Stomach (tissue), 4 donors: ENCODE results near the gene BBS4.

Experiments
- EP300 ChIP-seq: sonication (generic); formaldehyde crosslinking; IDR thresholded peaks from one replicate; pipeline ENCODE4 v1.6.1; 2017; ENCODE audit warnings: antibody characterized with exemption
- POLR2A ChIP-seq, 4 donors: fragments of 450-650 bp; IDR thresholded peaks; one replicate each; pipeline ENCODE4 v1.6.1; 2016; ENCODE audit warnings: antibody characterized with exemption in 4 of 4, control low read depth in 2 of 4, mild to moderate bottlenecking in 1 of 4, moderate library complexity in 1 of 4
- POLR2AphosphoS5 ChIP-seq, 3 donors: sonication (generic); formaldehyde crosslinking; IDR thresholded peaks; one replicate each; pipeline ENCODE4 v1.6.1; 2016; ENCODE audit warnings: antibody characterized with exemption in 3 of 3
- TF ChIP-seq, protein P1 (sequence below), 7 experiments: fragments of 450-650 bp in 4 of 7; fragments of 200-600 bp in 3 of 7; sonication (generic) in 3 of 7; IDR thresholded peaks; one replicate each; pipeline ENCODE4 v1.5.1; 2016 to 2019; ENCODE audit warnings: antibody characterized with exemption in 7 of 7, control low read depth in 2 of 7, mild to moderate bottlenecking in 1 of 7

DNA sequence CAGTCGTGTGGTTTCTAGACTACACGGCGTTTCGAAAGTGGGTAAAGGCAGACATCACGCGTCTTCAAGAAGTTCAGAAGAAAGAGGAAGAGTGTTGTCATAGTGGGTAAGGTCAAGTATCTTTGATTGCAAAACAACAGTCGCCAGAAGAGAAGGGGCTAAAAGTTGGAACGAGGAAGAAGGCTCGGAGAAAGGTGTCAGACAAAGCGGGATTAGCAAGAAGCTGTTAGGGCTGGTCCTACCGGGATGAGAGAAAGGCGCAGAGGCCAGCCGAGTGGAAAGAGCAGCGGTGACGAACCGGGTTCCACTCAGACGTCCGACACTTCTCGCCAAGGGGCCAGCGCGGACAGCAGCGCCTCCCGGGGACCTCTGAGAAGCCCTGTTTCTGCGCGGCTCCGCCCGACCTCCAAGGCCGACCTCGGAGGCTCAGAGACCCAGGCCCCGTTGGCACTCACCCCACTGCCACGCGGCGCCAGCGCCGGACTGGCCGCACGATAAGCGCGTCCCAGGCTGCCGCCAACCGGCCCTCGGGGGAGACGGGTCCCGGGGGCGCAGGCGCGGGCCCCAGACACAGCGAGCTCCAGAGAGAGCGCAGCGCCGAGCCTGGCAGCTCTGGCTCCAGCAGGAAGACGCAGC, 97.1 kb downstream of the BBS4 start:
- TF ChIP-seq, protein P1, sequence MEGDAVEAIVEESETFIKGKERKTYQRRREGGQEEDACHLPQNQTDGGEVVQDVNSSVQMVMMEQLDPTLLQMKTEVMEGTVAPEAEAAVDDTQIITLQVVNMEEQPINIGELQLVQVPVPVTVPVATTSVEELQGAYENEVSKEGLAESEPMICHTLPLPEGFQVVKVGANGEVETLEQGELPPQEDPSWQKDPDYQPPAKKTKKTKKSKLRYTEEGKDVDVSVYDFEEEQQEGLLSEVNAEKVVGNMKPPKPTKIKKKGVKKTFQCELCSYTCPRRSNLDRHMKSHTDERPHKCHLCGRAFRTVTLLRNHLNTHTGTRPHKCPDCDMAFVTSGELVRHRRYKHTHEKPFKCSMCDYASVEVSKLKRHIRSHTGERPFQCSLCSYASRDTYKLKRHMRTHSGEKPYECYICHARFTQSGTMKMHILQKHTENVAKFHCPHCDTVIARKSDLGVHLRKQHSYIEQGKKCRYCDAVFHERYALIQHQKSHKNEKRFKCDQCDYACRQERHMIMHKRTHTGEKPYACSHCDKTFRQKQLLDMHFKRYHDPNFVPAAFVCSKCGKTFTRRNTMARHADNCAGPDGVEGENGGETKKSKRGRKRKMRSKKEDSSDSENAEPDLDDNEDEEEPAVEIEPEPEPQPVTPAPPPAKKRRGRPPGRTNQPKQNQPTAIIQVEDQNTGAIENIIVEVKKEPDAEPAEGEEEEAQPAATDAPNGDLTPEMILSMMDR (IDR thresholded peaks at IDR 0.05): no peak
- TF ChIP-seq POLR2A (IDR thresholded peaks at IDR 0.05): no peak
- TF ChIP-seq POLR2AphosphoS5 (IDR thresholded peaks at IDR 0.05): no peak
- TF ChIP-seq EP300: no peak
